Esophagus muscularis mucosa (tissue), 4 donors: ENCODE measurements around the gene ARHGEF6. TPM values are rescaled to one million over a fixed set of nuclear protein-coding genes. Genes with fewer than 3 reads are reported as not detected.
A peak's percentile ranks its signal among the peaks of the same experiment; 100 is the strongest.
"Not testable (repeated sequence)": the region's sequence is repeated elsewhere in the genome, so short reads cannot be mapped to it uniquely, and the experiment has no call there.

Experiments used
- DNase-seq: peaks from one replicate; pipeline ENCODE4 v3.0.0-alpha.2; 2017; ENCODE audit errors: extremely low spot score
- H3K27ac ChIP-seq, 4 donors: fragments of 200-600 bp; sonication (generic); replicated peaks in 1 of 4; 1 replicate in 3 of 4; 2 replicates in 1 of 4; pipeline ENCODE4 v1.5.1; 2016 to 2019; ENCODE audit warnings: mild to moderate bottlenecking in 1 of 4
- H3K27me3 ChIP-seq, 4 donors: fragments of 200-600 bp; sonication (generic); one replicate each; pipeline versions ENCODE4 v1.5.1 to v1.6.0; 2016 to 2019
- H3K36me3 ChIP-seq, 4 donors: fragments of 200-600 bp; sonication (generic); one replicate each; pipeline ENCODE4 v1.5.1; 2016 to 2019
- H3K4me1 ChIP-seq, 4 donors: fragments of 200-600 bp; sonication (generic); one replicate each; pipeline ENCODE4 v1.5.1; 2016 to 2019
- H3K4me3 ChIP-seq, 4 donors: fragments of 200-600 bp; sonication (generic); 1 replicate in 2 of 4; 2 replicates in 2 of 4; pipeline ENCODE4 v1.5.1; 2016 to 2019; ENCODE audit warnings: mild to moderate bottlenecking in 4 of 4, moderate library complexity in 1 of 4
- H3K9me3 ChIP-seq, 4 donors: fragments of 200-600 bp; sonication (generic); 1 replicate in 3 of 4; 2 replicates in 1 of 4; pipeline ENCODE4 v1.5.1; 2016 to 2019
- CTCF ChIP-seq, 3 experiments: fragments of 200-600 bp in 2 of 3; fragments of 450-650 bp in 1 of 3; sonication (generic) in 2 of 3; IDR thresholded peaks; one replicate each; pipeline ENCODE4 v1.5.1; 2017 to 2019; ENCODE audit warnings: antibody characterized with exemption in 3 of 3, mild to moderate bottlenecking in 2 of 3, moderate library complexity in 1 of 3
- EP300 ChIP-seq: sonication (generic); formaldehyde crosslinking; IDR thresholded peaks from one replicate; pipeline ENCODE4 v1.6.1; 2017; ENCODE audit warnings: antibody characterized with exemption
- POLR2A ChIP-seq: fragments of 450-650 bp; IDR thresholded peaks from one replicate; pipeline ENCODE4 v1.6.1; 2017; ENCODE audit warnings: antibody characterized with exemption, moderate library complexity, mild to moderate bottlenecking, low read depth
- POLR2AphosphoS5 ChIP-seq, 2 donors: sonication (generic); formaldehyde crosslinking; IDR thresholded peaks; one replicate each; pipeline ENCODE4 v1.6.1; 2017; ENCODE audit warnings: antibody characterized with exemption in 2 of 2
- WGBS: methylation state at CpG from one replicate; pipeline ENCODE4 v1.1.5; 2018; 5-methylcytosine and 5-hydroxymethylcytosine counted together
- intact Hi-C: fragments of 100-400 bp; cut with DNase I; formaldehyde crosslinking; loops from one replicate; pipeline ENCODE4 v1.15.1; 2023
- total RNA-seq, 4 donors: library from RNA; depleted of rRNA; stranded (reverse); fragments of >200 nt; gene quantifications; one replicate each; pipeline versions ENCODE4 v1.1.0 to v1.2.1, GENCODE V29; 2016

ARHGEF6 gene
- total RNA-seq, 4 donors from 2014 or later: 13.4 to 16.4 (median 15.0) TPM

- H3K36me3 ChIP-seq: no peaks in the 10 kb centered on the region
- H3K4me3 ChIP-seq: peak overlapping the region in 1 of 4 donors; percentile 30
- no peak for DNase-seq
- 40% methylated on average over 4 of the region's 4 CpGs for WGBS
- TF ChIP-seq POLR2AphosphoS5 (IDR thresholded peaks at IDR 0.05): no peak
- TF ChIP-seq EP300: no peak
- no peak for TF ChIP-seq CTCF (IDR thresholded peaks at IDR 0.05)
- no peak for TF ChIP-seq POLR2A
- no peaks in the 10 kb centered on the region for H3K9me3 ChIP-seq
- H3K27me3 ChIP-seq: no peaks in the 10 kb centered on the region
- H3K27ac ChIP-seq: peak overlapping the region in 2 of 4 donors; percentile 33 to 38
- peaks cover 3 to 8% (median 5%) of the 10 kb centered on the region in 4 donors for H3K4me1 ChIP-seq
- intact Hi-C loops: no loop called here
Observed at GRCh38 chrX:136779346-136779781, 1.4 kb downstream of the ARHGEF6 start.

GRCh38 chrX:136778916-136779315, 1.8 kb downstream of the ARHGEF6 start:
- peak overlapping the region in 1 of 4 donors; percentile 18 for H3K27ac ChIP-seq
- H3K36me3 ChIP-seq: no peaks in the 10 kb centered on the region
- H3K27me3 ChIP-seq: no peaks in the 10 kb centered on the region
- no peak for TF ChIP-seq POLR2AphosphoS5 (IDR thresholded peaks at IDR 0.05)
- TF ChIP-seq EP300: no peak
- no peak for TF ChIP-seq CTCF (IDR thresholded peaks at IDR 0.05)
- TF ChIP-seq POLR2A: no peak
- no peak overlapping the region for H3K4me3 ChIP-seq
- intact Hi-C loops: no loop called here
- no peak for DNase-seq
- H3K9me3 ChIP-seq: no peaks in the 10 kb centered on the region
- H3K4me1 ChIP-seq: peaks cover 3 to 8% (median 5%) of the 10 kb centered on the region in 4 donors

- intact Hi-C loops: no loop called here
- H3K27me3 ChIP-seq: no peaks in the 10 kb centered on the region
- H3K27ac ChIP-seq: no peak overlapping the region
- no peak for TF ChIP-seq CTCF (IDR thresholded peaks at IDR 0.05)
- no peak for TF ChIP-seq POLR2A
- no peak for TF ChIP-seq EP300
- no peak for TF ChIP-seq POLR2AphosphoS5 (IDR thresholded peaks at IDR 0.05)
- DNase-seq: no peak
- H3K4me3 ChIP-seq: no peak overlapping the region
- no peaks in the 10 kb centered on the region for H3K36me3 ChIP-seq
- WGBS: 79% methylated on average over 3 of the region's 3 CpGs
- peaks cover 3 to 8% (median 5%) of the 10 kb centered on the region in 4 donors for H3K4me1 ChIP-seq
- H3K9me3 ChIP-seq: no peaks in the 10 kb centered on the region
Observed at GRCh38 chrX:136778020-136778419, 2.7 kb downstream of the ARHGEF6 start.

- Histone ChIP-seq H3K27me3 (no peaks in the 10 kb centered on the region), H3K36me3 (no peaks in the 10 kb centered on the region), H3K4me1 (peaks cover 0 to under 1% (median 0%) of the 10 kb centered on the region in 4 donors), H3K9me3 (no peaks in the 10 kb centered on the region), H3K27ac (no peak overlapping the region), H3K4me3 (no peak overlapping the region)
- TF ChIP-seq EP300: no peak
- no peak for TF ChIP-seq CTCF (IDR thresholded peaks at IDR 0.05)
- no peak for TF ChIP-seq POLR2AphosphoS5 (IDR thresholded peaks at IDR 0.05)
- TF ChIP-seq POLR2A: no peak
- no peak for DNase-seq
- intact Hi-C loops: no loop called here
- 74% methylated on average over 2 of the region's 2 CpGs for WGBS
Observed at GRCh38 chrX:136773648-136774047, 7.1 kb downstream of the ARHGEF6 start.

GRCh38 chrX:136771869-136772268, 8.9 kb downstream of the ARHGEF6 start:
- H3K27ac ChIP-seq, H3K4me3 ChIP-seq, DNase-seq, H3K9me3 ChIP-seq, H3K4me1 ChIP-seq, H3K36me3 ChIP-seq, intact Hi-C loops, H3K27me3 ChIP-seq: not testable (repeated sequence)
- WGBS: 76% methylated on average over 2 of the region's 2 CpGs
